HFFc6 (cell line): Measurements from ENCODE around the gene PARD3B. TPM values are rescaled to one million over a fixed set of nuclear protein-coding genes. Genes with fewer than 3 reads are reported as not detected.
A peak's percentile ranks its signal among the peaks of the same experiment; 100 is the strongest.

Experiments used
- DNase-seq: peaks from one replicate; pipeline ENCODE4 v3.0.0-alpha.2; 2018
- H3K27ac Mint-ChIP-seq: 2 replicates; pipeline ENCODE4 v1.8.0; 2020; ENCODE audit warnings: mild to moderate bottlenecking, mixed read lengths
- H3K27me3 Mint-ChIP-seq: 2 replicates; pipeline ENCODE4 v1.8.0; 2021; ENCODE audit warnings: mild to moderate bottlenecking, moderate library complexity, mixed read lengths; ENCODE audit not compliant: insufficient read depth
- H3K36me3 Mint-ChIP-seq: 2 replicates; pipeline ENCODE4 v1.8.0; 2021; ENCODE audit warnings: low read depth, mixed read lengths
- H3K4me1 Mint-ChIP-seq: 2 replicates; pipeline ENCODE4 v1.8.0; 2020; ENCODE audit warnings: low read depth, mixed read lengths
- H3K4me3 Mint-ChIP-seq: 2 replicates; pipeline ENCODE4 v1.8.0; 2020; ENCODE audit warnings: mild to moderate bottlenecking, moderate library complexity, mixed read lengths
- H3K9me3 Mint-ChIP-seq: 2 replicates; pipeline ENCODE4 v1.8.0; 2020; ENCODE audit warnings: mild to moderate bottlenecking, mixed read lengths
- total RNA-seq, 6 experiments: library from RNA; stranded (reverse); fragmentation: NEBNext Ultra II Directional; extraction: Animal tissue kit (Norgen Biotek cat#: 25700); gene quantifications; 2 replicates in 1 of 6; 3 replicates in 5 of 6; pipeline ENCODE4 v1.2.3, GENCODE V29; 2021
- TF ChIP-seq, protein P1 (sequence below): fragments of 200-600 bp; sonication (generic); IDR thresholded peaks from 2 replicates; pipeline ENCODE4 v1.5.0; 2021; ENCODE audit warnings: antibody characterized with exemption, mild to moderate bottlenecking

The PARD3B gene
- total RNA-seq, 6 experiments from 2014 or later = 14.0 to 22.4 (median 15.3) TPM

GRCh38 chr2:205047273-205047839 lies 502.1 kb downstream of the PARD3B start:
- TF ChIP-seq, protein P1, sequence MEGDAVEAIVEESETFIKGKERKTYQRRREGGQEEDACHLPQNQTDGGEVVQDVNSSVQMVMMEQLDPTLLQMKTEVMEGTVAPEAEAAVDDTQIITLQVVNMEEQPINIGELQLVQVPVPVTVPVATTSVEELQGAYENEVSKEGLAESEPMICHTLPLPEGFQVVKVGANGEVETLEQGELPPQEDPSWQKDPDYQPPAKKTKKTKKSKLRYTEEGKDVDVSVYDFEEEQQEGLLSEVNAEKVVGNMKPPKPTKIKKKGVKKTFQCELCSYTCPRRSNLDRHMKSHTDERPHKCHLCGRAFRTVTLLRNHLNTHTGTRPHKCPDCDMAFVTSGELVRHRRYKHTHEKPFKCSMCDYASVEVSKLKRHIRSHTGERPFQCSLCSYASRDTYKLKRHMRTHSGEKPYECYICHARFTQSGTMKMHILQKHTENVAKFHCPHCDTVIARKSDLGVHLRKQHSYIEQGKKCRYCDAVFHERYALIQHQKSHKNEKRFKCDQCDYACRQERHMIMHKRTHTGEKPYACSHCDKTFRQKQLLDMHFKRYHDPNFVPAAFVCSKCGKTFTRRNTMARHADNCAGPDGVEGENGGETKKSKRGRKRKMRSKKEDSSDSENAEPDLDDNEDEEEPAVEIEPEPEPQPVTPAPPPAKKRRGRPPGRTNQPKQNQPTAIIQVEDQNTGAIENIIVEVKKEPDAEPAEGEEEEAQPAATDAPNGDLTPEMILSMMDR = no peak
- no peak for DNase-seq
- Mint-ChIP-seq H3K27me3 (no peaks in the 10 kb centered on the region), H3K27ac (no peak overlapping the region), H3K4me3 (no peak overlapping the region), H3K4me1 (peaks cover 6% of the 10 kb centered on the region), H3K9me3 (no peaks in the 10 kb centered on the region), H3K36me3 (peaks cover 8% of the 10 kb centered on the region)

- TF ChIP-seq, protein P1 = peak; percentile 68
- no peak for DNase-seq
Measured at GRCh38 chr2:205051417-205051816, 506.1 kb downstream of the PARD3B start.

GRCh38 chr2:205052781-205053180 lies 507.5 kb downstream of the PARD3B start:
- no peak for DNase-seq
- no peaks in the 10 kb centered on the region for H3K9me3 Mint-ChIP-seq
- H3K4me3 Mint-ChIP-seq = no peak overlapping the region
- no peak overlapping the region for H3K27ac Mint-ChIP-seq
- TF ChIP-seq, protein P1 = no peak
- H3K27me3 Mint-ChIP-seq = no peaks in the 10 kb centered on the region
- H3K4me1 Mint-ChIP-seq = peaks cover 48% of the 10 kb centered on the region
- peaks cover 8% of the 10 kb centered on the region for H3K36me3 Mint-ChIP-seq

More at GRCh38 chr2:205051417-205051816, 506.1 kb downstream of the PARD3B start:
- H3K36me3 Mint-ChIP-seq = peaks cover 8% of the 10 kb centered on the region
- no peaks in the 10 kb centered on the region for H3K27me3 Mint-ChIP-seq
- no peak overlapping the region for H3K27ac Mint-ChIP-seq
- H3K9me3 Mint-ChIP-seq = no peaks in the 10 kb centered on the region
- peaks cover 44% of the 10 kb centered on the region for H3K4me1 Mint-ChIP-seq
- H3K4me3 Mint-ChIP-seq = no peak overlapping the region

DNA sequence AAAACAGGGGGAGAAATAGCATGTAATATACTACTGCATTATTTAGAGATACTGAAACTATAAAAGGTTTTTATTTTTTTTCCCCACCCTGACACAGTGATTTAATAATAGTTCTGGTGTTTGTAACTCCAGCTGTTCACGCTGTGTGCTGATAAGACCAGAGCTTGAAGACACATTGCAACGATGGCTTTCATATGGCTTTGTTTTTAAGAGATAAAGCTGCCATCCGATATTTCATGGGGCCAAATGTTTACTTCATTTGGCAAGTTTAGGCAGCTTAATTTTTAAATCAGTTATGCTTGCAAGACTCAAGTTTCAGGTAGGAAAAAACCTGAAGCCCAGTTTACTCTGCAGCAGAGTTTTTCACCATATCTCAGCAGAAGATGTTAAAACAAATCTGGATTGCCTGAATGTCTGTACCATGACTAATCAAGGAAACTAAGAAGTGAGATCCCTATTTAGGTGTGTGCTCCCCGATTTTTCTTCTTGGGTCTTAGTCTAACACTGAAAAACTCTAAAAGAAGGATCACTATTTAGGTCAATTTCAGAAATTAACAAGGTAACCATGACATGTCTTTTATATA lies 508.6 kb downstream of the PARD3B start:
- TF ChIP-seq, protein P1 = no peak
- H3K27ac Mint-ChIP-seq = no peak overlapping the region
- no peak for DNase-seq
- H3K4me1 Mint-ChIP-seq = peaks cover 57% of the 10 kb centered on the region
- peaks cover 10% of the 10 kb centered on the region for H3K36me3 Mint-ChIP-seq
- no peak overlapping the region for H3K4me3 Mint-ChIP-seq
- H3K9me3 Mint-ChIP-seq = 0 out of 2 replicates have a peak, but pooled peaks cover 7% of the 10 kb centered on the region
- no peaks in the 10 kb centered on the region for H3K27me3 Mint-ChIP-seq

GRCh38 chr2:205054789-205055188 lies 509.5 kb downstream of the PARD3B start:
- Mint-ChIP-seq H3K36me3 (peaks cover 11% of the 10 kb centered on the region), H3K4me1 (peaks cover 65% of the 10 kb centered on the region), H3K27me3 (no peaks in the 10 kb centered on the region; the same call in 1 of the 2 replicates), H3K27ac (peak overlapping the region; percentile 36; the same call in 1 of the 2 replicates), H3K9me3 (0 out of 2 replicates have a peak, but pooled peaks cover 7% of the 10 kb centered on the region), H3K4me3 (peak overlapping the region; percentile 84)
- no peak for DNase-seq
- TF ChIP-seq, protein P1 = no peak
